ENCODE results near the gene ZNF563.
A peak's percentile ranks its signal among the peaks of the same experiment; 100 is the strongest.
"Not testable (repeated sequence)": the region's sequence is repeated elsewhere in the genome, so short reads cannot be mapped to it uniquely, and the experiment has no call there.

The ZNF563 gene

DNA sequence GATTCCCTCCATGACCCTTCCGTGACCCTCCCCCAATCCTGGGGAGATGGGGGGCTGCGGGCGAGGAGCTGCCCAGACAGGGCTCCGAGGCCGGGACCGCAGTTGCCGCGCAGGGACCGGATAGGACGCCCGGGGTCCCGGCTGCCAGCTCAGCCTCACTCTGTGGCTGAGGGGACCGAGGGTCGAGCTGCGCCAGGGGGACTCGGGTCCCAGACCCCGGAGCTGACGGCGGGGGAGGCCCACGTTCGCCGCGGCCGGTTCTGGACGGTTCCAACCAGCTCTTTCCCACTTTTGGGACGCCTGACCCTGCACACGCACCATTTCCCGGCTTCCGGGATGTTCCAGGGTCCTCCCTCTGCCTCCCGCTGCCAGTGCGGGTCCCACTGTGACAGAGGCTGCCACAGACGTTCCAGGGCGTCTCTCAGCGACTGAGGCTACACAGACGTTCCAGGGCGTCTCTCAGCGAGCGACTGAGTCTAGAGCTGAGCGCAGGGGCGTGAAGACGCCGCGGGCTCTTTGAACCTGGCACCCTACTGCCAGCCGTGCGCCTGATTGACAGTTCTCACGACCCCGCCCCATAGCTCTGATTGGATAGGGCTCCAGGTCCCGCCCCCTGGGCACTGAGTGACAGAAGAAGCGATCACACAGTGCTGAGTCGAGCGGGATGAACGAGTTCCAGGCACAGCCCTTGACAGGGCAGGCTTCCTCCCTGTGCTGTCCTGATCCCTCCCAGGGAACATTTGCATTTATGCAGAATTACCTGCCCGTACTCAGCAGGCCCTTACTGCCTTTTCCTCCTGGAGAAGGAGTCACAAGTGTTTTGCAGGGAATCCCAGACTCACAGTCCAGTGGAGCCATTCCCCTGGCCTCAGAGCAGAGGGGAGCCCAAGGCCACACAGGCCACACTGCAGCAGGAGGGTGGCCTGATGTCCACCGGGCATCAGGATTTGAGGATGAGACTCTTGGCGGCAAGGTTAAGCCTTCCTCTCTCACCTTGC lies at the start of gene ZNF563:
Gene ZNF563 (minus strand): TSS at position 472 of the 998 bp plus-strand sequence. CDS start 151 bp downstream, at position 321.
- peak; percentile 82 for DNase-seq

DNA sequence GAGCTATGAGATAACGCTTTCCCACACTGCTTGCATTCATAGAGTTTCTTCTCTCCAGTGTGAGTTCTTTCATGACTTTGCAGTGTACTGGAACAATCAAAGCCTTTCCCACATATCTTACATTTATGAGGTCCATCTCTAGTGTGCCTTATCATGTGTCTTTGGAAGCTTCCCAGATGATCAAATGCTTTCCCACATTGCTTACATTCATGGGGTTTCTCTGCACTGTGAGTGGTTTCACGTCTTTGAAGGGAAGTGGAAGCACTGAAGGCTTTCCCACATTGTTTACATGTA lies 47.0 kb upstream of the ZNF563 start:
- no peak for DNase-seq

DNA sequence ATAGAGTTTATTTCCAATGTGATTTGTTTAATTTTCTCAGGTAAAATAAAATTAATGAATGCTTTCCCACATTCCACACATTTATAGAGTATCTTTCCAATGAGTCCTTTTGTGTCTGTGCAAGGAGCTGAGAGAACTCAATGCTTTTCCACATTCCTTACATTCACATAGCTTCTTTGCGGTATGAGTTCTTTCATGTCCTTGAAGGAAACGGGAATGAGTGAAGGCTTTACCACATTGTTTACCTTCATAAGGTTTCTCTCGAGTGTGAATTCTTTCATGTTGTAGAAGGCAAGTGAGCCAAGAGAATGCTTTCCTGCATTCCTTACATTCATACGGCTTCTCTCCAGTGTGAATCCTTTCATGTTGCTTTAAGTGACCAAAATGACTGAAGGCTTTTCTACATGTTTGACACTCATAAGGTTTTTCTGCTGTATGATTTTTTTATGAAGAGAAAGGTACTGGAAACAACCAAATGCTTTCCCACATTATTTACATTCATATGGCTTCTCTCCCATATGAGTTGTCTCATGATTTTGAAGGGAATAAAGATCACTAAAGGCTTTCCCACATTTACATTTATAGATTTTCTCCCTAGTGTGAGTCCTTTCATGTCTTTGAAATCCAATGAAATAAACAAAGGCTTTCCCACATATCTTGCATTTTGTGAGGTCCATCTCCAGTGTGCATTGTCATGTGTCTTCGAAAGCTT lies 46.5 kb upstream of the ZNF563 start:
- DNase-seq, result no peak

DNA sequence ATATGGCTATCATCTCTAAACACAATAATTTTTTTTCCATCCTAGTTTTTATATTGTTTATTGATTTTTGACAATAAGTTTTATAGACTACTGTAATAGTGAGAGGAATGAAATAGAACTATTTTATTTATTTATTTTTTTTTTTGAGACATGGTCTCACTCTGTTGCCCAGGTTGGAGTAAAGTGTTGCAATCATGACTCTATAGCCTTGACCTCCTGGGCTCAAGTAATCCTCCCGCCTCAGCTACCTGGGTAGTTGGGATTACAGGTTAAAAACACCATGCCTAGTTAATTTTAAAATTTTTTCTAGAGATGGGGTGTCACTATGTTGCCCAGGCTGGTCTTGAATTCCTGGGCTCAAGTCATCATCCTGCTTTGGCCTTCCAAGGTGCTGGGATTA lies 40.6 kb upstream of the ZNF563 start:
- DNase-seq, result no peak

DNA sequence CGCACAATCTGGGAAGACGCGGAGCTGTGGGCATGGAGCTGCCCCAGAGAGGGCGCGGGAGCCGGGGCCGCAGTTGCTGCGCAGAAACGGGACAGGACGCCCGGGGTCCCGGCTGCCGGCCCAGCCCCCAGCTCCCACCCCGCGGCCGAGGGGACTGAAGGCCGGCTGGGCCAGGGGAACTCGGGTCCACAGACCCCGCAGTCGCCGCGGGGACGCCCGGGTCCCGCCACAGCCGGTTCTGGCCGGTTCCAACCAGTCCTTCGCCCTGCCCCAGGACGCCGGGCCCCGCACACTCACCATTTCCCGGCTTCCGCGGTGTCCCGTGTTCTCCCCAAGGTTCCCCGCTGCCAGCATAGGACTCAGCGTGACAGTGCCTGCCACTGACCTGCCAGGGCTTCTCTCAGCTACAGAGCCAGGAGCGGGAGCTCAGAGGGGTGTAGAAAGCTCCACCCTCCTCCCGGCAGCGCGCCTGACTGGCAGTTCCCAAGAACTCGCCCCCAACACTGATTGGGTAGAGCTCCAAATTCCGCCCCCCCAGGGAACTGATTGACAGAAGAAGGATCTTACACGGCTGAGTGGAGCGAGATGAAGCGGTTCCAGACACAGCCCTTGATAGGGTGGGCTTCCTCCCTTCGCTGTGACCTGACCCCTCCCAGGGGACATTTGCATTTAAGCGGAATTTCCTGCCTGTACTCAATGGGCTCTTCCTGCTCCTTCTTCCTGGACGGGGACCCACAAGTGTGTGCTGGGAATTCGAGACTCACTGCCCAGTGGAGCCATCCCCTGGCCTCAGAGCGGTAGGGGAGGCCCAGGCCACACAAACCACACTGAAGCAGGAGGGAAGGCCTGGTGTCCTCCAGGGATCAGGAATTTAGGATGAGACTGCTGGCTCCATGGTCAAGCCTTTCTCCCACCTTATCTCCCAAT lies 32.1 kb upstream of the ZNF563 start, which contains the start of gene ZNF442:
Gene ZNF442 (minus strand): TSS at position 448 of the 927 bp plus-strand sequence. CDS start 2,052 bp downstream, outside the sequence.
- peak; percentile 72 for DNase-seq

DNA sequence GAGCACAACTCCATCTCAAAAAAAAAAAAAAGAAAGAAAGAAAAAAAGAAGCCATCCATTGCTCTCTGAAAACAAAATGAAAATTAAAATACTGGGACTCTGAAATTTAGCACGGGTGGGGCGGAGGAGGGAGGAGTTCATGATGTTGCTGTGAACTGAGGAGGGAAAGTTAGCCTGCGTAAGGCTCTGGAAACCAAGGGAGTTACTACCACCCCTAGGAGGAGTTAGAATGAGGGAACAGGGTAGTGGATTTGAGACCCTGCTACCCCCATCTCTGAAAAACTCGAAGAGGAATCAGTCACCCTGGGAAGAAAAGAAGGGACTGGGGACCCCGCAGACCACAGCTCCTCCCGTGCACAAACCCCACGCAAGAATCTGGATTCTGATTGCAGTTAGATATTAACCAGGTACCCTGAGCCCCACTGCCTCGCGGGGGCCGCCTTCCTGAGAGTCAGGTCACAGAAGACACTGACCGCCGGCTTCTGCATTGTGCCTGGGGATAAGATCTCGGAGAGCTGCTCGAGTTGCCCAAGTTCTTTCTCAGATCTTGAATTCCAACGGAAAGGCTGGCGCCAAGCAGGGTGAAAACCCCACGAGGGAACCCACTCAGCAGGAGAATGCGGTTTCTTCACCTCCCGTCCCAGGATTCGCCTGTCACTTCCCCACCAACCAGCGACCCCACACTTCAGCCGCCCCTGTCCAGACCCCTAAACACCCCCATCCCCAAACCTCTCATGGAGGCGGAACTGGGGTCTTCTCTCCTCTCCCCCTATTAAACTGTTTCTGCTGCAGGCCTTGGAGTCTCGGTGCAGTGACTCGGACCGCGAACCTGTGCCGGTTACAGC lies 31.2 kb upstream of the ZNF563 start:
- DNase-seq, result no peak

DNA sequence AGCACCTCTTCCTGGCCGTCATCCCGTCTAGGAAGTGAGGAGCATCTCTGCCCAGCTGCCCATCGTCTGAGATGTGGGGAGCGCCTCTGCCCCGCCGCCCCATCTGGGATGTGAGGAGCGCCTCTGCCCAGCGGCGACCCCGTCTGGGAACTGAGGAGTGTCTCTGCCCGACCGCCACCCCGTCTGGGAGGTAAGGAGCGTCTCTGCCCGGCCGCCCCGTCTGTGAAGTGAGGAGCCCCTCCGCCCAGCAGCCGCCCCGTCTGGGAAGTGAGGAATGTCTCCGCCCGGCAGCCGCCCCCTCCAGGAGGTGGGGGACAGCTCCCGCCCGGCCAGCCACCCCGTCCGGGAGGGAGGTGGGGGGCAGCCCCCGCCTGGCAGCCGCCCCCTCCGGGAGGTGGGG lies 28.8 kb upstream of the ZNF563 start:
- DNase-seq, result not testable (repeated sequence)

DNA sequence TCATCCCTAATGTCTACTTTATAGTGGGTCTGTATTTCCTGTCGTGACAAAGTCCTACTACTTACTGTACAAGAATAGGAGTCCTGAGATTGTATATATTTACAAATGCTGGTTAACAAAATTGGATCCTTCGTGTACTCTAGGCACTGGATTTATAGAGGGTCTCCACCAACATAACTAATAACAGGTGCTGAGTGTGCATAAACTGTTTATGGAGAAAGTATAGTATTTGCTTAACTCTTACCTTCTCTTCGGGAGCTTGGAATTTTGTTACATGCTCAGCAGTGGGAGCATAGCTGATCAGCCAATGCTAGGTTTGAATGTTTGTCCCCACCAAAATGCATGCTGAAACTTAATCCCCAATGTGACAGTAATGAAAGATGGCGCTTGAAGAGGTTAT lies 19.9 kb upstream of the ZNF563 start:
- no peak for DNase-seq

DNA sequence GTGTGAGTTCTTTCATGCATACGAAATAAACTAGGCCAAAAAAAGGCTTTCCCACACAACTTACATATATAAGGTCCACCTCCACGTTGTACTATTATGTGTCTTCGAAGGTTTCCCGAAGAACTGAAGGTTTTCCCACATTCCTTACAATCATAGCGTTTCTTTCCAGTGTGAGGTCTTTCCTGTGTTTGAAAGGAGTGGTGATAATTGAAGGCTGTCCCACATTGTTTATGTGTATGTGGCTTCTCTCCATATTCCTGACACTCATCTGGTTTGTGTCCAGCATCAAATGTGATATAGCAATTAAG lies 17.4 kb upstream of the ZNF563 start:
- DNase-seq, result no peak

DNA sequence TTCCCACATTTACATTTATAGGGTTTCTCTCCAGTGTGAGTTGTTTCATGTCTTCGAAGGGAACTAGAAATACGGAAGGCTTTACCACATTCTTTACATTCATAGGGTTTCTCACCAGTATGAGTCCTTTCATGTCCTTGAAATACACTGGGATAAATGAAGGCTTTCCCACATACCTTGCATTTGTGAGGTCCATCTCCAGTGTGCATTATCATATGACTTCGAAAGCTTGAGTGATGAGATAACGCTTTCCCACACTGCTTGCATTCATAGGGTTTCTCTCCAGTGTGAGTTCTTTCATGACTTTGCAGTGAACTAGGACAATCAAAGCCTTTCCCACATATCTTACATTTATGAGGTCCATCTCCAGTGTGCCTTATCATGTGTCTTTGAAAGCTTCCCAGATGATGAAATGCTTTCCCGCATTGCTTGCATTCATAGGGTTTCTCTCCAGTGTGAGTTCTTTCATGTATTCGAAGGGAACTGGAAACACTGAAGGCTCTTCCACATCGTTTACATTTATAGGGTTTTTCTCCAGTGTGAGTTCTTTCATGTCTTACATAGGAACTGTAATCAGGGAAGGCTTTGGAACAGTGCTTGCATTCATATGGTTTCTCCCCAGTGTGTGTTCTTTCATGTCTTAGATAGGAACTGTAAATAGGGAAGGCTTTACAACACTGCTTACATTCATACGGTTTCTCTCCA lies 16.9 kb upstream of the ZNF563 start:
- no peak for DNase-seq

DNA sequence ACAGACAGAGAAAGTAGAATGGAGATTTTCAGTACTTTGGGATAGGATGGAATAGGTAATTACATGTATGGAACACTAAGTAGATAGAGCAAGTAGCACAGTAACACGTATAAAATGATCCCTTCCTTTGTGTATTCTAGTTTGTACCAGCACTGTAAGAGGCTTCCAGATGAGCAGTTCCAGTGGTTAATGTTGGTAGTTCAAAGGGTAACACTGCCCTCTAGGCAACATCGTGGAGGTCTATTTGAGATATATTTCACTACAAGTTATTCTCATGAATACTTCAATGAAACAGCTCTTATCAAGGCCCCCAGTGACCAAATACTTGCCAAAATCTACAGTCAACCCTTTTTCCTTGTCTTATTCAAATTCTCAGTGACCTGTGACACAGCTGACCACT lies 13.5 kb upstream of the ZNF563 start:
- DNase-seq, result no peak

DNA sequence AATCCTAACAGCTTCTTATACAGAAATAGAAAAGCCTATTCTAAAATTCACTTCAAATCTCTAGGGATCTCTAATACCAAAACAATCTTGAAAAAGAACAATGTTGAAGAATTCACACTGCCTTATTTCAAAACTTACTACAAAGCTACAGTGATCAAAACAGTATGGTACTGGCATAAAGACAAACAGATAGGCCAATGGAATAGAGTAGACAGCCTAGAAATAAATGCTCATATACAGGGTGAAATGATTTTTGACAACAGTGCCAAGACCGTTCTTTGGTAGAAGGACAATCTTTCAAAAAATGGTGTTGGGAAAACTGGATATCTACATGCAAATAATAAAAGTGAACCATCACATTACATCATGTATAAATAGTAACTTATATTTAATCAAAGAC lies 11.8 kb upstream of the ZNF563 start:
- no peak for DNase-seq

DNA sequence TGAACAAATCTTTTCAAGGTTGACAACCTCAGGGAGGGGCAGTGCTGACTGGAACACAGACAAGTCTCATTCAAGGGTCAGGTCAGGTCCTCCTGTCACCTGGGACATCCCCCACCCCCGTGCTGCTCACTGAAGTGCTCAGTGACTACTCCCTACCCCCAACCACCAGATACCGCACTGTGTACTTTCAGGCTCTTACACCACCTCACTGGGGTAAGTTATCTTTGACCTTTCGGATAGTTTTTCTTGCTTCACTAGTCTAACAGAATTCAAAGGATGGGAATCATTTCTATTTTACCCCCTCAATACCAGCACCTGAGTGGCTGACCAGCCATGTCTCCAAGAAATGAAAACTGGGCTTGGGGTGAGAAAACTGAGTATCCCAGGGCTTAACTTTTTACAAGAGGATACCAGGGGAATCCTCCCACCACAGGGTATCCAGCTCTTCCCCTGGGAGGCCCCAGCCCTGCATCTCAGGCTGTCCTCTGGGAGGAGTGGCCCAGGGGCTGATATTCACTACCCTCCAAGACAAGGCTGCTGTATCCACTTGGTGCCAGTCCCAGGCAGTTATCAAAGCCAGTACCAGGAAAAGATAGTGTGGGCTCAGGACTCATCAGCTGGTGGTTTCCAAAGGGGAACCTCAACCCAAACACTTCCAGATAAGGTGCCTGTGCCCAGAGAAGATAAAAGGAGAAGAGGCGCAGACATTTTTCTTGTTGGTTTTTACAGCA lies 2.1 kb downstream of the ZNF563 start:
- no peak for DNase-seq

DNA sequence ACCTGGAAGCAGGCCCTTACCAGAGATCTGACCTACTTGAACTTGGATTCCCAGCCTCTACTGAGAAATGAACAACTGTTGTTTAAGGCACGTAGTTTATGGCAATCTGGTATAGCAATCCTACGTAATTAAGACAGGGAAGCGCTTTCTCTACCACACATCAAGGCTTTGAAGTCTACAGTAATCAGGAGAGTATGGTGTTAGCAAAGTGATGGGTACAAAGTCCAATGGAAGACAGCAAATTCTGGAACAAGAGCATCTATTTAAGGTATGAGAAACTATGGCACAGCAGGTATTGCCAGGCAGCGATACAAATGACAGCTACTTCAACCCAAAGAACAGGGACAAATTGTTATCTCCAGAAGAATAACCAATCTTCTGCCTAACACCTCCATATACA lies 3.1 kb downstream of the ZNF563 start:
- no peak for DNase-seq

DNA sequence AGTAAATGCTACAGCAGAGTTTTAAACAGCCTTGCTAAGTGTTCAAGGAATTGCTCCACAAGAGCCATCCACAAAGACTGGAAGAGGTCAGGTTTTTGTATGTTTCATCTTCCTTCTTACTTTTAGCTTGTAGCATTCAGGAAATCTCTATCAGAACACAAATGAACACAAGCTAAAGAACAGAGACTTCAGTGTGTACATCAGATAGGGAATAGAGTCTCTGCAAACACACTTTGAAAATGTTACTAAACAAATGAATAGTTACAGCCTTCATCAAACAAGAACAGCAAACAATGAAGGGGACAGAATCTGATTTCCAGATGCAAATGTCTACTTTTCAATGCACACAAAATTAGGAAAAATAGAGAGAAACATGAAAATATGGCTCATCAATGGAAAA lies 7.7 kb downstream of the ZNF563 start:
- DNase-seq, result no peak

DNA sequence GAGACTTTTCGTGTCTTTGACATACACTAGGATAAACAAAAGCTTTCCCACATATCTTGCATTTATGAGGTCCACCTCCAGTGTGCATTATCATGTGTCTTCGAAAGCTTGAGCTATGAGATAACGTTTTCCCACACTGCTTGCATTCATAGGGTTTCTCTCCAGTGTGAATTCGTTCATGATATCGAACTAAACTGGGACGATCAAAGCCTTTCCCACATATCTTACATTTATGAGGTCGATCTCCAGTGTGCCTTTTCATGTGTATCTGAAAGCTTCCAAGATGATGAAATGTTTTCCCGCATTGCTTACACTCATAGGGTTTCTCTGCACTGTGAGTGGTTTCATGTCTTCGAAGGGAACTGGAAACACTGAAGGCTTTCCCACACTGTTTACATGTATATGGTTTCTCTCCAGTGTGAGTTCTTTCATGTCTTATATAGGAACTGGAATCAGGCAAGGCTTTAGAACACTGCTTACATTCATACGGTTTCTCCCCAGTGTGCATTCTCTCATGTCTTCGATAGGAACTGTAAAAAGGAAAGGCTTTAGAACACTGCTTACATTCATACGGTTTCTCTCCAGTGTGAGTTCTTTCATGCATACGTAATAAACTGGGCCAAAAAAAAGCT lies 14.5 kb downstream of the ZNF563 start:
- DNase-seq, result no peak

DNA sequence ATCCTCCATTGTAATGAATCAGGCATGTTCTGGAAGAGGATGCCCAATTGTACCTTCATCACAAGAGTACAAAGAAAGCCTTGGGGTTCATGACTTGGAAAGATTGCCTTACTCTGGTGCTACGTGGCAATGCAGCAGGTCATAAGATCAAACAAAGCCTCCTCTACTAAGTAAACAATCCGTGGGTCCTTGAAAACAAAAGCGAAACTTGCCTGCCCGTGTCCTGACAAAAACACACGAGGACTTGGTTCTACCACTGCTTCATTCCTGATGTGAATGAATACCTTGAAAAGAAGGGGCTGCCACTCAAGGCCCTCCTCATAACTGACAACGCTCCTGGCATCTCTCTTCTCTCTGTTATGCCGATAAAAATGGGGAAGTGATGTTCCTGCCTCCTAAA lies 18.9 kb downstream of the ZNF563 start:
- DNase-seq, result no peak

DNA sequence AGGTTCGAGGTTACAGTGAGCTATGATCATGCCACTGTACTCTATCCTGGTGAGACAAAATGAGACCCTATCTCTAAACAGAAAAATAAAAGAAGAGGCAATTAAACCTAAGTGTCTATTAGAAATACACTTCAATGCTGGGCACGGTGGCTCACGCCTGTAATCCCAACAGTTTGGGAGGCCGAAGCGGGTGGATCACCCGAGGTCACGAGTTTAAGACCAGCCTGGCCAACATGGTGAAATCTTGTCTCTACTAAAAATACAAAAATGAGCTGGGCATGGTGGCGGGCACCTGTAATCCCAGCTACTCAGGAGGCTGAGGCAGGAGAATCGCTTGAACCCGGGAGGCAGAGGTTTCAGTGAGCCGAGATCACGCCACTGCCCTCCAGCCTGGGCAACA lies 24.5 kb downstream of the ZNF563 start:
- not testable (repeated sequence) for DNase-seq

DNA sequence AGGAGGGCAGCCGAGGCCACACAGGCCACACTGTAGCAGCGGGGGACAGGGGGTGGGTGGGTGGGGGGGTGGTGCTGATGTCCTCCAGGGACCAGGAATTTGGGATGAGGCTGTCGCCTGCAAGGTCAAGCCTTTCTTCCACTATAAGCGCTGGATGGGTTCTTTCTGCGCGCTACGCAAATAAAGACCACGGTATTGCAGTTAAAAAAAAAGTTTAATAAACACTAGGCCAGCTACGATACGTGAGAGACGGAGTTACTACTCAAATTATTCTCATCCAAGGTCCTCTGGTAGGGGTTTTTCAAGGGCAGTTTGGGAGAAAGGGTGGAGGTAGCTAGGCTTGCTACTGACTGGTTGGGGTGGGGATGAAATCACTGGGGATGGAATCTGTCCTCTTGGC lies 38.2 kb downstream of the ZNF563 start:
- no peak for DNase-seq
